GM23338 (cell line): ENCODE measurements around the gene EGR2.

Source experiments
- CTCF ChIP-seq, 2 experiments: fragments of 200-600 bp in 1 of 2; sonication (generic) in 1 of 2; conservative IDR thresholded peaks; 2 replicates each; pipeline versions ENCODE4 v1.5.1 to v1.6.1; 2016 to 2017; ENCODE audit warnings: antibody characterized with exemption in 2 of 2, low read depth in 2 of 2, mild to moderate bottlenecking in 2 of 2, moderate library complexity in 1 of 2
- EZH2 ChIP-seq: fragments of 200-600 bp; sonication (generic); IDR thresholded peaks from one replicate; pipeline ENCODE4 v1.8.0; 2017; ENCODE audit warnings: antibody characterized with exemption, mild to moderate bottlenecking, low read depth; ENCODE audit not compliant: unreplicated experiment
- POLR2AphosphoS5 ChIP-seq: IDR thresholded peaks from 2 replicates; pipeline ENCODE4 v1.6.1; 2016; ENCODE audit warnings: antibody characterized with exemption, low read depth
- REST ChIP-seq: IDR thresholded peaks from one replicate; pipeline ENCODE4 v1.6.1; 2018; ENCODE audit warnings: antibody characterized with exemption; ENCODE audit not compliant: unreplicated experiment

GRCh38 chr10:62801871-62802270 is 14.3 kb downstream of the EGR2 start:
- TF ChIP-seq CTCF (conservative IDR thresholded peaks at IDR 0.05; ENCODE audit: low read depth in 2 of 2) (no peak), POLR2AphosphoS5 (no peak), EZH2 (no peak), REST (no peak)
